Ascending aorta (tissue), 2 donors: ENCODE data around the gene SEC24A. TPM values are rescaled to one million over a fixed set of nuclear protein-coding genes. Genes with fewer than 3 reads are reported as not detected.
"Not testable (repeated sequence)": the region's sequence is repeated elsewhere in the genome, so short reads cannot be mapped to it uniquely, and the experiment has no call there.

ENCODE experiments used
- DNase-seq, 2 donors: peaks; one replicate each; pipeline ENCODE4 v3.0.0-alpha.2; 2019; ENCODE audit warnings: low spot score in 2 of 2
- H3K27ac ChIP-seq, 2 donors: fragments of 200-600 bp; sonication (generic); one replicate each; pipeline ENCODE4 v1.5.1; 2016 to 2017; ENCODE audit warnings: mild to moderate bottlenecking in 1 of 2
- H3K27me3 ChIP-seq: fragments of 200-600 bp; sonication (generic); one replicate; pipeline ENCODE4 v1.5.1; 2017
- H3K36me3 ChIP-seq, 2 donors: fragments of 200-600 bp; sonication (generic); one replicate each; pipeline ENCODE4 v1.5.1; 2016
- H3K4me1 ChIP-seq, 2 donors: fragments of 200-600 bp; sonication (generic); one replicate each; pipeline ENCODE4 v1.5.1; 2016 to 2017; ENCODE audit warnings: mild to moderate bottlenecking in 1 of 2
- H3K4me3 ChIP-seq, 2 donors: fragments of 200-600 bp; sonication (generic); one replicate each; pipeline ENCODE4 v1.5.1; 2016 to 2017; ENCODE audit warnings: mild to moderate bottlenecking in 1 of 2
- H3K9me3 ChIP-seq, 2 donors: fragments of 200-600 bp; sonication (generic); one replicate each; pipeline ENCODE4 v1.5.1; 2016
- intact Hi-C: fragments of 100-400 bp; cut with DNase I; formaldehyde crosslinking; loops from one replicate; pipeline ENCODE4 v1.15.1; 2023
- total RNA-seq: library from RNA; depleted of rRNA; stranded (reverse); fragments of >200 nt; gene quantifications from one replicate; pipeline ENCODE4 v1.1.0, GENCODE V29; 2016
- TF ChIP-seq, protein P1 (sequence below), 3 experiments: fragments of 200-600 bp in 2 of 3; fragments of 450-650 bp in 1 of 3; sonication (generic) in 2 of 3; IDR thresholded peaks; one replicate each; pipeline ENCODE4 v1.5.1; 2016 to 2019; ENCODE audit warnings: antibody characterized with exemption in 3 of 3, mild to moderate bottlenecking in 1 of 3, moderate library complexity in 1 of 3

SEC24A gene
- total RNA-seq, 1 donor from 2014 or later: 21.2 TPM

- Histone ChIP-seq H3K9me3 (no peaks in the 10 kb centered on the region), H3K4me1 (peaks cover 0 to 9% of the 10 kb centered on the region in 2 donors), H3K36me3 (peaks cover 9% of the 10 kb centered on the region in 2 donors), H3K27ac (no peak overlapping the region), H3K27me3 (no peaks in the 10 kb centered on the region), H3K4me3 (no peak overlapping the region)
- DNase-seq: no peak
- intact Hi-C loops: no loop called here
- TF ChIP-seq, protein P1, sequence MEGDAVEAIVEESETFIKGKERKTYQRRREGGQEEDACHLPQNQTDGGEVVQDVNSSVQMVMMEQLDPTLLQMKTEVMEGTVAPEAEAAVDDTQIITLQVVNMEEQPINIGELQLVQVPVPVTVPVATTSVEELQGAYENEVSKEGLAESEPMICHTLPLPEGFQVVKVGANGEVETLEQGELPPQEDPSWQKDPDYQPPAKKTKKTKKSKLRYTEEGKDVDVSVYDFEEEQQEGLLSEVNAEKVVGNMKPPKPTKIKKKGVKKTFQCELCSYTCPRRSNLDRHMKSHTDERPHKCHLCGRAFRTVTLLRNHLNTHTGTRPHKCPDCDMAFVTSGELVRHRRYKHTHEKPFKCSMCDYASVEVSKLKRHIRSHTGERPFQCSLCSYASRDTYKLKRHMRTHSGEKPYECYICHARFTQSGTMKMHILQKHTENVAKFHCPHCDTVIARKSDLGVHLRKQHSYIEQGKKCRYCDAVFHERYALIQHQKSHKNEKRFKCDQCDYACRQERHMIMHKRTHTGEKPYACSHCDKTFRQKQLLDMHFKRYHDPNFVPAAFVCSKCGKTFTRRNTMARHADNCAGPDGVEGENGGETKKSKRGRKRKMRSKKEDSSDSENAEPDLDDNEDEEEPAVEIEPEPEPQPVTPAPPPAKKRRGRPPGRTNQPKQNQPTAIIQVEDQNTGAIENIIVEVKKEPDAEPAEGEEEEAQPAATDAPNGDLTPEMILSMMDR (IDR thresholded peaks at IDR 0.05): no peak
Observed at GRCh38 chr5:134741052-134741451, 92.5 kb downstream of the SEC24A start.

- Histone ChIP-seq H3K27me3 (no peaks in the 10 kb centered on the region), H3K27ac (no peak overlapping the region), H3K4me1 (peaks cover 0 to 9% of the 10 kb centered on the region in 2 donors), H3K36me3 (peaks cover 9% of the 10 kb centered on the region in 2 donors), H3K4me3 (no peak overlapping the region), H3K9me3 (no peaks in the 10 kb centered on the region)
- intact Hi-C loops: no loop called here
- DNase-seq: no peak
- TF ChIP-seq, protein P1 (IDR thresholded peaks at IDR 0.05): no peak
Observed at GRCh38 chr5:134742134-134742533, 93.5 kb downstream of the SEC24A start.

GRCh38 chr5:134749415-134749814 is 100.8 kb downstream of the SEC24A start:
- H3K4me3 ChIP-seq: no peak overlapping the region
- H3K9me3 ChIP-seq: no peaks in the 10 kb centered on the region
- H3K36me3 ChIP-seq: peaks cover 12 to 33% of the 10 kb centered on the region in 2 donors
- H3K4me1 ChIP-seq: no peaks in the 10 kb centered on the region
- DNase-seq: no peak
- intact Hi-C loops: no loop called here
- no peaks in the 10 kb centered on the region for H3K27me3 ChIP-seq
- H3K27ac ChIP-seq: no peak overlapping the region
- TF ChIP-seq, protein P1 (IDR thresholded peaks at IDR 0.05): no peak

DNA sequence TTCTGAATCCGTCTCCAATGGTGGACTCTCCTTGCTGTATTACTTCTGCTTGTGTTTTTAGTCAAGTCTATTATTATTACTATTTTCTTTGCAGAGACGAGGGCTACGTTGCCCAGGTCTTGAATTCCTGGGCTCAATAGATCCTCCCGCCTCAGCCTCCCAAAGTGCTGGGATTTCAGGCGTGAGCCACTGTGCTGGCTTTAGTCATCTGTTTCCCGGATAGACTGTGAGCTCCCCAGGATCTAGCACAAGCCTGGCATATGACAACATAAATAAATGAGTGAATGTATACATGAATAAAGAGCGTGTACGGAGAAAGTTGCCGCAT is 109.6 kb downstream of the SEC24A start:
- Histone ChIP-seq H3K27ac (peak overlapping the region; percentile 74 to 82), H3K36me3 (peaks cover 0 to 1% of the 10 kb centered on the region in 2 donors), H3K4me1 (peaks cover 3 to 7% of the 10 kb centered on the region in 2 donors), H3K4me3 (peak overlapping the region; percentile 91 to 97), H3K9me3 (no peaks in the 10 kb centered on the region), H3K27me3 (no peaks in the 10 kb centered on the region)
- intact Hi-C loops: loop anchor here (1.0 to 5.0 kb wide), 2 partner anchors 20 to 89 kb away; partner anchors contain the start of genes C5orf24 and CAMLG
- TF ChIP-seq, protein P1 (IDR thresholded peaks at IDR 0.05): no peak
- no peak for DNase-seq

DNA sequence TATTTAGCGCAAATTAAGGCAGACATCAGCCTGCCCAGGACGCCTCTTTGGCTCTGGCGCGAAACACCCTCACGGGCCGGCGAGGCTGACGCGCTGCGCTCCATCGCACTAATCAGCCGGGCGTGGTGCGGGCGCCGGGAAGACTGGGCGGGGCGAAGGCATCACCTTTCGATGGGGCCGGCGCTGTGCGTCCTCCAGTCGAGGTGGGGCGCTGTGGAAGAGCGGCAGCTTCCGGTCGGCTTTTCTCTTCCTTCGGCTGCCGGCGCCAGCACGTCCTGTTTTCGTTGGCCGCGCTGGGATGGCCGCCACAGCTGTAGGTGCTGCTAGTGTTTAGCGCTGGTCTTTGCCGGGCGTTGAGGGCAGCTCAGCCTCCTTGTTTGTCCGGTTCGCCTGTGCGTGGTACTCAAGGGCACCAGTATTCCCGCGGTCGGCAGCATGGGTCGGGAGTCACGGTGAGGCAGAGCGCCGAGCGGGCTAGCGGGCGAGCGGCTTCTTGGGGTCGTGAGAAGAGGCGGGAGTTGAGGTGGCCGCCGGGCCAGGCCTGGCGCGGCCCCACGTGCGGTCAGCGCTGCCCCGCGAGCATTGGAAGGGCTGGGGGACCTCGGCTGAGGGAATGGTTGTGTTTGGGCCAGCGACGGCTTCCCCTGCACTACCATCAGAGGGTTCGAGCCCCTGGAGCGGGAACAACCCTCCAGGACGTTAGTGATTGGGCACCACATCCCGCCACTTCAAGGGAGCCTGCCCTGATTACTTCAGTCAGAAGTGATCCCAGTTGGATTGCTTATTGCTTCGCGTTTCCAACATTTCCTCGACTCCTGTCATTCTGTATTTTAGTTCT is 110.1 kb downstream of the SEC24A start, which contains the start of gene DDX46:
DDX46 (plus strand) TSS at position 276 of the 838 bp plus-strand sequence; CDS start at position 436, 160 bp downstream.
- peak within 1 kb of the TSS; percentile 74 to 82 for H3K27ac ChIP-seq
- TF ChIP-seq, protein P1 (IDR thresholded peaks at IDR 0.05): peak; percentile 59 to 88 (median 85)

DNA sequence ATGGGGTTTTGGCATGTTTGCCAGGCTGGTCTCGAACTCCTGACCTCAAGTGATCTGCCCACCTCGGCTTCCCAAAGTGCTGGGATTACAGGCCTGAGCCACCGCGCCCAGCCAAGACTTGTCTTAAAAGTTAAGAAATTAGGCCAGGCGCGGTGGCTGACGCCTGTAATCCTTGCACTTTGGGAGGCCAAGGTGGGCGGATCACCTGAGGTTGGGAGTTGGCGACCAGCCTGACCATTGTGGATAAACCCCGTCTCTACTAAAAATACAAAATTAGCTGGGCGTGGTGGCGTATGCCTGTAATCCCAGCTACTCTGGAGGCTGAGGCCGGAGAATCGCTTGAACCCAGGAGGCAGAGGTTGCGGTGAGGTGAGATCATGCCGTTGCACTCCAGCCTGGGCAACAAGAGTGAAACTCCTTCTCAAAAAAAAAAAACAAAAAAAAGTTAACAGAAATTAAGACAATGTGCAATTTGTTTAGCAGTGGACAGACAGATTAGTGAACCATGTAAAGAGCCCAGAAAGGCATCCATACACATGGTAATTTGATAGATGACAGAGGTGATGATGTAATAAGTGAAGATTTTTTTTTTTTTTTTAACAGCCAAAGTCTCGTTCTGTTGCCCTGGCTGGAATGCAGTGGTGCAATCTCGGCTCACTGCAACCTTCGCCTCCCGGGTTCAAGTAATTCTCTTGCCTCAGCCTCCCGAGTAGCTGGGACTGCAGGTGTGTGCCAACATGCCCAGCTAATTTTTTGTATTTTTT is 119.1 kb downstream of the SEC24A start:
- H3K27ac ChIP-seq, H3K27me3 ChIP-seq, H3K4me1 ChIP-seq, H3K4me3 ChIP-seq, H3K9me3 ChIP-seq, DNase-seq, intact Hi-C loops: not testable (repeated sequence)
- peaks cover 77 to 89% of the 10 kb centered on the region in 2 donors for H3K36me3 ChIP-seq

More for the DNA sequence above, 110.1 kb downstream of the SEC24A start, which contains the start of gene DDX46:
- Histone ChIP-seq H3K27me3 (no peaks in the 10 kb centered on the region), H3K4me1 (peaks cover 3 to 7% of the 10 kb centered on the region in 2 donors), H3K4me3 (peak within 1 kb of the TSS; percentile 91 to 97), H3K9me3 (no peaks in the 10 kb centered on the region), H3K36me3 (peaks cover 0 to under 1% of the 10 kb centered on the region in 2 donors)
- intact Hi-C loops: loop anchor here (1.0 to 5.0 kb wide), 2 partner anchors 20 to 89 kb away; partner anchors contain the start of genes C5orf24 and CAMLG
- peak; percentile 58 to 95 for DNase-seq
